Inferior parietal cortex (tissue), 1 donor: ENCODE measurements around the gene KAZN.
A peak's percentile ranks its signal among the peaks of the same experiment; 100 is the strongest.

ENCODE experiments used
- DNase-seq: peaks from one replicate; pipeline ENCODE4 v3.0.0-alpha.2; 2016; ENCODE audit errors: extremely low spot score

KAZN gene

DNA sequence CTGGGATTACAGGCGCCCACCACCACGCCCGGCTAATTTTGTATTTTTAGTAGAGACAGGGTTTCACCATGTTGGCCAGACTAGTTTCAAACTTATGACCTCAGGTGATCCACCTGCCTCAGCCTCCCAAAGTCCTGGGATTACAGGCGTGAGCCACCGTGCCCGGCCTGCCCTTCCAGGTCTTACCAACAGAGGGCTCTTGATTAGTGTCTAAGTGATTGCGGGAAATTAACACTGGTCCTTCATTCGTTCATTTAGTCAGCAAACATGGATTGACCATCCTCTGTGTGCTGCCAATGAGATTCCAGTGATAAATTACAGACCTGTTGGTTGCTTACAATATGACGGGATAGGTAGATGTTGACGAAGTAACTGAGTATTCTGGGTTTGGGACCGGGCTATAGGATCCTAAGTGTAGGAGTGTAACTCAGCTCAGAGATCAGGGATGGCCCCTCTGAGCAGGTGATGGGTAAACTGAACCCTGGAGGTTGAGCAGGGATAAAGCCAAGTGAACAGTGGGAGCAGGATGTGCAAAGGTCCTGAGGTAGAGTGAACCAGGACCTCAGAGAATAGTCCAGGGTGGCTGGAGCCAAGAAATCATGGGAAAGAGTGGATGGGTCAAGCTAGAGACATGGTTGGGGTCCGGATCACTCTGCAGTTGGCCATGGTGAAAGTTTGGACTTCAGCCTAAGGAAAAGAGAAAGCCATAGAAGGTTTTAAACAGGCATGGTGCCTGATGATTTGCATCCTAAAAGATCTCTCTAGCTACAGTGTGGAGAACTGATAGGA lies 171.2 kb downstream of the KAZN start:
- no peak for DNase-seq

DNA sequence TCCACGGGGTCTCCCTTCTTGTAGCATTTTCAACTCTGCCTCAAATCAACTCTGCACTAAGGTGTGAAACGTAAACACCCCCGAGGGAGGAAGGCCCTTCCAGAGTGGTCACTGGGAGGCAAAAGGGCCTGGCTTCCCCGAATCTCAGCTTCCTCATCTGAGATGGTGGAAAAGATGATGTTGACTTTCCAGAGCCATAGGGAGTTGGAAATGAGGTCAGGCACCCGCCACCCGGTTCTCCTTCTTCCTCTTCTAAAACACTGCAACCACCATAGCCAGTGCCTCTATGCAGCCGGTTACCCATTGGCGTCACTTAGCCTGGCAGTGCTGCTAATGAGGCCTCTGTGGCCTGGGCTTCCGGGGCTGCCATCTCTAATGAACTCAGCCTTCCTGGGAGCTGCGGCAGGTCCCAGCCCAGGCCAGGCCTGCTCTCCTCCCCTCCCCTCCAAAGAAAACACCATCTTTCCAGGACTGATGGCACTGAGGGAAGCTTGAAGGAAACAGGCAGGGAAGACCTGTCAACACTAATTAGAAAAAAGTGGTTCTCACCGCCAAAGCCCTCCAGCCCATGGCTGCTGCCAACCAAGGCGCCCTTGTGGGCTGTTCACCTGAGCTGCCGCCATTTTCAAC lies 175.0 kb downstream of the KAZN start:
- DNase-seq = no peak

DNA sequence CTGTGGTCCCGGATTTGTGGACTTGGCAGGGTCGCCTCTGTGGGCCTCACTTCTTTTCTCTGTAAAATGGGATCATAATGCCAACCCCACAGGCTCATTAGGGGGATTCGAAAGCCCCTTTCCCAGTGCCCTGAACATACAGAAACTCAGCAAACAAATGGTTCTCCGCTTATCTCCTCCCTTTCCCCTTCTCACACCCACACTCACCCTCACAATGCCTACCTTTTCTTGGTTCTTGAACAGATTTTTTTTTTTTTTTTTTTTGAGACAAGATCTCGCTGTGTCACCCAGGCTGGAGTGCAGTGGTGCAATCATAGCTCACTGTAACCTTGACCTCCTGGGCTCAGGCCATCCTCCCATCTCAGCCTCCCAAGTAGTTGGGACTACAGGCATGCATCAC lies 175.7 kb downstream of the KAZN start:
- no peak for DNase-seq

DNA sequence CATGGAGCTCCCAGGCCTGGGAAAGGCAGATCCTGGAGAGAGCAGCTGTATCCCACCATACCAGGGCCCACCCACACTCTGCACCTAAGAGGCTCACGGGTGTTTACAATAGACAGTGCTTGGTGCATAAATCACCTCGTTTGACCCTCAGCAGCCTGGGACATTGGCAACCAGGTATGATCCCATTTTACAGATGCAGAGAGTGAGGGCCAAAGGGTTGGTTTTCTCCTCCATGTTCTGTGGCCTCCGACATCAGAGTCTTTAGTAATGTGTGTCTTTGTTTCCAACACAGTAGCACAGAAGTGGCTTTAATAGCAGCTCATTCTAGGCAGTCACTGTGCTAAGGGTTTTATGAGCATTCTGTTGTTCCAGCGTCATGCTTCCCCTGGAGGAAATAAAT lies 176.5 kb downstream of the KAZN start:
- DNase-seq = no peak

DNA sequence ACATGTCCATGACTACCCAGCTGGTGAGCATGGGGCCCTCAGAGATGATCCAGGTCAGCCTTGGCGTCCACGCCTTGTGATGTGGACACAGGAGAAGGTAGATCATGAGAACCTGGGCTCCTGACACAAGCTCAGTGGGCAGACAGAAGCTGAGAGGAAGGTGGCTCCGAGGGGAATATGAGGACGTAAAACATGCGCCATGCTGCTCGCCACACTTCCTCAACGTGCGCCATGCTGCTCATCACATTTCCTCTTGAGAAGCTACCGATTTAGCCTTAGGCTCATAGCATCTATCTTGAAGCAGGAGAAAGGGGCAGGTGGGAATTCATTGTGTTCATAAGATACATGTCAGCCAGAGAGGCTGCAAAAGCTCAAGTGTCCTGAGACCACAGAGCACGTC lies 176.9 kb downstream of the KAZN start:
- DNase-seq = no peak

DNA sequence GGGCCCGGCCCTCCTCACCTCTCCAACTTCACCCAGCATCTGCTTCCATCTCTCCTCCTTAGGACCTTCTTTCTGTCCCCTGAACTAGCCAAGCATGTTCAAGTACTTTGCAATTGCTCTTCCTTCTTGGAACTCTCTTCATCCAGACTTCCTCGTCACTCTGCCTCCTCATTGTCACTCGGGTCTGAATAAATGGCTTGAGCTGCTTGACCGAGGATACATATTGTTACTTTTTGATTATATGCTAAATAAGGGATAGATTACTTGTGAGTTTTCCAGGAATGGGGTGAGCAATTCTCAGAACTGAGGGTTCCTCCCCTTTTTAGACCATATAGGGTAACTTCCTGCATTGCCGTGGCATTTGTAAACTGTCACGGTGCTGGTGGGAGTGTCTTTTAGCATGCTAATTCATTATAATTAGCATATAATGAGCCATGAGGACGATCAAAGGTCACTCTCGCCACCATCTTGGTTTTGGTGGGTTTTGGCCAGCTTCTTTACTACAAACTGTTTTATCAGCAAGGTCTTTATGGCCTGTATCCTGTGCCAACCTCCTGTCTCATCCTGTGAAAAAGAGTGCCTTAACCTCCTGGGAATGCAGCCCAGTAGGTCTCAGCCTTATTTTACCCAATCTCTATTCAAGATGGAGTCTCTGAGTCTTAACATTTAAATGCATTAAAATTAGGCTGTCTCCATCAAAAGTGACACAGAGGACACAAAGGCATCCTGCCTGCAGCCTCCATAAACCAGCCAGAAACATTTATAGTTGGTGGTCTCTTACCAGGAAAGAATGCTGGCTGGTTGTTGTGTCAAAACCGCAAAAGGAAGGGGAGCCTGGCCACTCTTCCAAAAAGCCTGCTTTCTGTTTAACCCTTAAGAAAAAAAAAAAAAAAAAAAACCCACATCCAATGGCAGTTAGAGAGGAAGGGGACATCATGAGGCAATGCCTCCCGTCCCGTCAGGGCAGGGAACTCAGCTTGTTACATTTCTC lies 179.3 kb downstream of the KAZN start:
- peak; percentile 15 for DNase-seq

DNA sequence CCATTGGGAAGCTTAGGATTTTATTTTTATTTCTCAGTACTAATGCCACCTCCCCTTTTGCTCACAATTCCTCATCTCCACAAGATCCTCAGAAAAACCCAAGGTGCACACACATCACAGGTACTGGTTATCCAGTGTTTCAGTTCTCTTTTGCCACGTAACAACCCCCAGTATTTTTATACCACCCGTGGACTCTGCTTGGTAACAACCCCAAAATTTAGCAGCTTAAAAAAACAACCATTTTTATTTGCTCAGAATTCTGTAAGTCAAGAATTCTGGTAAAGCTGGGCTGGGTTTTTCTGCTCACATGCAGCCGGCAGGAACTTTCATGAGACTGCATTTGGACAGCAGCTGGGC lies 180.0 kb downstream of the KAZN start:
- DNase-seq = no peak

DNA sequence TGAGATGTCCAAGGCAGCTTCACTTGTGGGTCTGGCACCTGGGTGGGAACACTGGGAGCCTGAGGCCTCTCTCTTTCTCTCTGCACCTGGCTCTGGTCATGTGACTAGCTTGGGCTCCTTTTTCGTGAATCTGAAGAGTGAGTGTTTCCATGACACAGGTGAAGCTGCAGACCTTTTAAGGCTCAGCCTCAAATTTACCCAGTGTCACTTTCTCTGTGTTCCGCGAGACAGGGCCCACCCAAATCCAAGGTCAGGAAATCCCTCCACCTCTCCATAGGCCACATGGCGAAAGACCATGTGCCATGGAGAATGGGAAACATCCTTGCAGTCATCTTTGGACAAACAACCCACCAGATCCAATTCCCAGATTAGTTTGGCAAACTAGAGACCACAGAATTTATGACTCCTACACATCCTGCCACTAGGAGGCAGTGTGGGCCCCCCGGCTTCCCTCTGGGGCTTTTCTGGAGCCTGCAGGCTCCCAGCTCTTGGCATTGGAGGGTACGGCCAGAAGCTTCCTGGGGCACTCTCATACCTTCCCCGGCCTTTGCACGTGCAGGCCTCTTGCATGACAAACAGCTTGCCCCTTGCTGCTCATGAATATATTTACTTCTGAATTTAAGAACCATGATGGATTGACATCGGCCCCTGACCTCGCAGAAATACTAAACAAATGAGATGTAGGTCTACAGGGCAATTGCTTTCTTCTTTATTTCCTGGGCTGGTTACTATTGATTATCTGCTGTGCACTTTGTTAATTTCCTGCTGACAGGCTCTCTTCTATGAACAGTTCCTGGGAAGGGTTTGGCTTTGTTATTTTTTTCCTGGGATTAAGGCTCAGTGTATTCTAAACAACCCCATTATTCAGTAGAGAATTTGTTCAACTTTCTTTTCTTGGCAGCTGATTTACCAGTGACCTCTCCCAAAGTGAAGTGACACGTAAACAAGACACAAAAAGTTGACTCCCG lies 180.7 kb downstream of the KAZN start:
- DNase-seq = peak; percentile 48

DNA sequence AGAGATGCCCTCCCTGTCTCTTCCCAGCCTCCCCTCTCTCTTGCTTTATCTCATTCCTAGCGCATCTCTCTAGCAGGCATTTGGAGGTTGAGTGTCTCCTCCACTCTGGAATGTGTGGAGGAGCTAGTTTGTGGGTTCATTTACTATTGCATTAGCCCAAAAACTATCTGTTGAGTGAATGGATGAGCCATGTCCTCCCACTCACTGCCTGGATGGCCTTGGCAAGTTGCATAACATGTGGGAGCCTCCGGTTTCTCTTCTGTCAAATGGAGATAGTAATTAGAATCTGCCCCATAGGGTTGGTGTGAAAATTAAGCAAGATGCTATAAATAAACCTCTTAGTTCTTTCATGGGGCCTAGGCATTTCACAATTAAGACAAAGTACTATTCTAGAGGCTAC lies 181.8 kb downstream of the KAZN start:
- peak; percentile 15 for DNase-seq

DNA sequence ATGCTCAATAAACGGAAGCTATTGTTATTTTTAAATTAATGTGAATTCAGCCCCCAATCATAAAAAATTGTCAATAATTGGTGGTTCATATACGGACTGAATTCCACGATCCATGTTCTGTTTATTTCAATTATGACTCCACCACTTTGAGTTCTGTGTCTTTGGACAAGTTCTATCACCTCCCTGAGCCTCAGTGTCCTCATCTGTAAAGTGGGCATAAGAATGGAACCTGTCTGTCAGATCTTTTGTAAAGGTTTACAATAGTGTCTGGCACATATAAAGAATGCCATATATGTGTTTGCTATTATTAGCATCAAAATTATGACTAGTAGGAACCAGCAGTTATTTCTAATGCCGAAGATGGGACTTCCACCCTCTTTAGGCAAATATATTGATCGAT lies 183.3 kb downstream of the KAZN start:
- no peak for DNase-seq

DNA sequence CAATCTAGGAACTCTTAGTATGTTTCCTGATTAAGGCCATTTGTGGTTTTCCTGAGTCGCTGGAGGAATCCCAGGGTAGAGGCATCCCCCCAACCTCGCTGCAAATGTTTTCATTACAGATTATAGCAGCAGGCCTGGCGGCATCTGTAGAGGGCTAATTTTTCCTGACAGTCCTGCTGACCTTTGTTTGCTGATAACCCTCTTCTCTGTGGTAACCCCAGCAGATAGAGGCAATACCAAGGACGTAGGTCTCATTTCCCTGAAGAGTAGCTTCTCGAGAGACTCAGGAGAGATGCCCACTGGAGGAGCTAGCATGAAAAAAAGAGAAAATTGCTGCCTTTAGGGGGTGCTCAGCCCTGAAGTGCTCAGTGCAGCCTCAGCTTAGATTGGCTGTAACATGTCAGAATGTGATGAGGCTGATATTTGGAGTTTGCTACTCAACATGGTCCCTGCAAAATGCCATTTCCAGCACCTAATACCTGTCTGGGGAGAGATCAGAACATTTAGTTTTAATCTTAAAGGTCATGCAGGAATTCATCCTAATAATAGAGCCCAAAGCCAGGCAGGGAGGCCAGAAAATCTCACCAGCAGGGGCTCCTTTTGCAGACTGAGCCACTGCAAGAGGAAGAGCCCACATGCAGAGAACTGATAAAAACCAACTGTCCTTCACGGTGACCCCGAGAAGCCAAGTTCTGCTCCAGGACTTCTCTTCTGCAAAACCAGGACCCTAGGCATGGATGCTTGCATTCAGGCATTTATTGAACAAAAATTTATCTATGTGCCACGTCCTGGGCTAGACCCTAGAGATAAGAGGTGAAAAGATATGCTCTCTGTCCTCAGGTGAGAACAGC lies 184.5 kb downstream of the KAZN start:
- no peak for DNase-seq

DNA sequence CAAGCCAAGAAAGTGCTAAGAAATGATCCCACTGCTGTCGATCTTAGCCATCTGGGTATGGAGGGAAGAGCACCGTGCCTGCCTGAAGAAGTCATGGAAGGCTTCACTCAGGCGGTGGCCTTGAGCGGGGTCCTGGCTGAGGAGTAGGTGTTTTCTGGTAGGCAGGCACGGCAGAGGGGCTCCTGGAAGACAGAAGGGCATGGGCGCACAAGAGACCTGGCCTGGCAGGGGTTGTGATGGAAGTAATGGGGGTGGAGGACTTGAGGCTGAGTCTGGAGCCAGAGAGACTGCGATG lies 185.1 kb downstream of the KAZN start:
- DNase-seq = no peak

DNA sequence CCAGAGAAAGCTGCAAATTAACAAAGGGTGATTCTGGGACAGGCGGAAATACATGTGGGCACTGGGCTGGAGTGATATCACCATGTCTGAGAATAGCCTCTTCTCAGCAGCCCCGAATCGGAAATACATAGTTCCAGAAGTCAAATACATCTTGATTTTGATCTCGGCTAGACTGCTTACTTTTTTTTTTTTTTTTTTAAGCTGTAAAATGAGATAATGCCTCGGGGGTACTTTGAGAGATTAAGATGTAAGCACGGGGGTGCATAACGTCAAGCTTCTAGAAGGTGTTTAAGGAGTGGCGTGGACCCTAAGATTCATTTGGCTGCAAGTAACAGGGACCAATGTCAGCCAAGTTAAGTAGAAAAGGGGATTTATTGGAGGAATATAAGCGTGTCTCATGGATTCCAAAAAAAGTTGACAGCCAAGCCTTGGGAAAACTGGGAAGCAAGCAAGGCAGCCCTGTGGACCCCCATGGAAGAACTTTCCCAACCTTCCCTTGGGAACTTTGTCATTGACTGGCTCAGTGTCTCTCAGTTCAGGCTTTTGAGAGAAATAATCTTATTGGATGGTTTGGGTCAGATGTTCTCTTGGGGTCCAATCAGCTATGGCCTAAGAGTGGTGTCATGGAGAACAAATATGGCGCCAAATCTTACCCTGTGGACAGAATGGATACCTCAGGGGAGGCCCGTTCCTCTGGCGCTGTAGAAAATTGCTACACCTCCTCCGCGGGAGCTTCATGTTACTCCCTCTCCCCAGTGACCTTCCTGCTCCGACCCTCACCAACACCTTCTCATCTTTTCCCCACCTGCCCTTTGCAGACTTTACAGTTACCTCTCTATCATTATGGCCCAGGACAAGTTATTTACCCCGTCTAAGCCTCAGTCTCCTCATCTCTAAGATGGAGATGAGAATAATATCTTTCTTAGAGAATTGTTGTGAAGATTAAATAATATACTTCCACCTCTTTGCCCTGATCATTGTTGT lies 186.6 kb downstream of the KAZN start:
- no peak for DNase-seq

DNA sequence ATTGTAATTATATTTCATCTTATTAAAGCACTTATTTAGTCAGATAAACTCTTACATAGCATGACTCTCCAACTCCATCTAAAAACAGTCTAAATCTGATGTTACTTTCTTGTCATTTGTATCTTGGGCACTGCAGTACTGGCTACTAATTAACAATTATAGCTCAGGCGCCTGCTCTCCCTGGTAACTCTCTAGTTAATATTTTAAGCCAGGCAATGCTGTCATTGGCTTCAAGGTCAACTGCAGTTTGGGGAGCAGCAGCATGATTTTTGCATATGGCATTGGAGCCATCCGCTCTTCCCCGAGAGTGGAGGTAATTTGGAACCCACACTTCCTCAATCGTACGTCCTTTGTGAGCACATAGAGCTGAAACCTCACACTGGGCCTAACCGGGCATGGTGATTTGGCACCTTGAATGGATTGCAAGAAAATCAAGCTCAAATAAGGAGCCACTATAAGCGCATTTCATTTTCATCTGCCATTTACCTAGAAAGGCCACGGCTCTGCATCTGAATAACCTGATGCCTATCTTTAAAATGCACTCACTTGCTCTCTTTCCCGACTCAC lies 187.7 kb downstream of the KAZN start:
- no peak for DNase-seq

DNA sequence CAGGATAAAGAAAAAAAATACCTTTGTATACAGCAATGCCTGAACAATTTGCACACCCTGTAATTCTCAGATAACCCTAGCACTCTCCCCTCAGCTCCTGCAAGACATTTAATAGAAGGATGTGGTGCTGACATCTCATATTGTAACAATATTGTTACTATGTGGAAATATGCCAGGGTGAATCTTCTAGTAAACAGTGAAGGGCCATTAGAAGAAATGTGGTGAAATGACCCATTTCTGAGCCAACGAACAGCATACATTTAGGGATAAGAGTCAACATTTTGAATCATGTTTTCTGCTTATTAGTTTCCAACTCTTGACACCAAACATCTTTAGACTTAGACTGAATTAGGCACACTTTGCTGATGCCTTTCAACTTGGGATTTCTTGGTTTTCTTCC lies 188.2 kb downstream of the KAZN start:
- DNase-seq = no peak

DNA sequence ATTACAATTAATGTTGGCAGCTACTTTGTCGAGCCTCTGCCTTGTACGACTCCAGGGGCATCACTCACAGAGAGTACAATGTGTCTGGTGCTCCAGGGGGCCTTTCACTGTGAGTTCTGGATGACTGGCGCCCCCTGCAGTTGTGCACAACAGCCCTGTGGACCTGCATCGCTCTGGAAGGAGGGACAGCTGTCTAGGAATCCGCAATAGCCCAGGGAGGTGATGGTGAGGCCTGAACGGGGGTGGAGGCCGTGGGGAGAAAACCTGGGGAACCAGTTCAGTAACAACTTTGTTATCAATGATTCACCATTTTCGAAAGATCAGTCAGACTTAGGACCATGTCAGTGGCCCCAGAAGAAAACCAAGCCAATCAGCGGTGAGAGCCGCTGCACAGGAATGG lies 189.1 kb downstream of the KAZN start:
- DNase-seq = no peak

DNA sequence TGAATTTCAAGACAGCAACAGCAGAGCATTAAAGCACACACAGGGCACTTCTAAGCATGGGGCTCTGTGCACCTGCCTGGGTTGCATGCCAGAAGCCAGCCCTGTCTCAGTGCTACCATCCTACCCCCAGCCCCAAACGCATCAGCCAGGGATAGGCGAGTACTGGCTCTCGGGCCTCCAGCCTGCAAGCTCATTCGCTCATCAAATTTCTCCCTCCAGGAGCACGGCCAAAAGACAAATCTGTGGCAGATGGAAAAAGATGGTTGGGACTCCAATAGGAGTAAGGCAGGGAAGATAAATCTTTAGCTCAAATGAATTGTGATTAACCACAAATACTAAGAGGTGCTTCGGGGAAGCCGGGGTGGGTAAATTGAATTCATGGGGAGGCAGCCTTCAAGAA lies 189.6 kb downstream of the KAZN start:
- DNase-seq = no peak

DNA sequence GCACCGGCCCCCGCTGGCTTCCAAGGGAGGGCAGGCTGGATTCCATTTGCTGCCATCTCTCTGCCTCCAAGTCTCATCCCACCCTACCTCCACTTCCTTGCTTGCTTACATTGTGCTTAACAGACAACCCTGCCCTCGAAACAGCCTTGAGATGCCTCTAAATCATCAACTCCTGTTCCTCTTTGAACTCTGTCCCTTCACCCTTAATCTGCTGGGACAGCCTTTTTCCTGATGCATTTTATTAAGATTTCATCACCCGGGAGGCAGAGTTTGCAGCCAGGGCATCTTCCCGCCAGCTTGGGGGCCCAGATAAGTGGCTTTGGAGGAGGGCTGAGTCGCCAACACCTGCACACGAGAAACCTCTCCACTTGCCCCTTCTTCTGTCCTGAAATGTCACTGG lies 192.5 kb downstream of the KAZN start:
- DNase-seq = no peak

DNA sequence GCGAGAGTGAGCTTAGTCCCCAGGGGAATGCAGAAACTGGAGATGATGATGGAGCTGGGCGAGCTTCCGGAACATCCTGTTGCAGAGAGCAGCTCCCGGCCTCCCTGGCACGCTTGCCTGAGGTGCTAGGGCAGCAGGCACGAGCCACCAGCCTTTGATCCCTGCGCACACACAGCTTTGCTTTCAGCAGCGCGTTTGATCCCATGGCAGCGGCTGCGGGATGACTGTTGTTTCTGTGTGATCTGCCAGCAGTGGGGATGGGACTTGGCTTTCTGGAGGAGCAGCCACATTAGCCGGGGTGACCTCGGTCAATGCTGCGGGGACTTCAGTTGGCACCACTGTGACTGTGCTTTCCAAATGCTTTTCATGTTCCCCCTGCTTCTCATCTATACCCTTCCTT lies 193.2 kb downstream of the KAZN start:
- DNase-seq = no peak
